Stimulated activated CD4-positive, alpha-beta T cell treated with anti-CD3 and anti-CD28 coated beads, Interleukin-2, amount 100 ng/mL, for 24 hours (primary cell): Measurements from ENCODE around the gene HOXD8.
A peak's percentile ranks its signal among the peaks of the same experiment; 100 is the strongest.

ENCODE experiments used
- DNase-seq, 2 donors: peaks; one replicate each; pipeline ENCODE4 v3.0.0-alpha.2; 2020

Gene HOXD8

GRCh38 chr2:176128982-176129796, at the start of gene HOXD8:
HOXD8 (plus strand) TSS chr2:176129705; CDS start chr2:176130367, 662 bp downstream.
- peak in 1 of 2 donors; percentile 21 for DNase-seq

- peak in 1 of 2 donors; percentile 48 for DNase-seq
These were observed 49.5 kb upstream of the HOXD8 start for GRCh38 chr2:176079831-176080539.

- DNase-seq = peak in 1 of 2 donors; percentile 38
These were observed 48.7 kb upstream of the HOXD8 start for GRCh38 chr2:176080540-176081375.

GRCh38 chr2:176081376-176081836, 48.1 kb upstream of the HOXD8 start:
- DNase-seq = no peak

- DNase-seq = no peak
These were observed 47.5 kb upstream of the HOXD8 start for GRCh38 chr2:176081837-176082524.

- no peak for DNase-seq
These were observed 47.0 kb upstream of the HOXD8 start for GRCh38 chr2:176082525-176082823.

GRCh38 chr2:176082824-176083751, 46.4 kb upstream of the HOXD8 start:
- DNase-seq = no peak

- DNase-seq = no peak
These were observed 45.7 kb upstream of the HOXD8 start, which contains the start of gene EVX2 for GRCh38 chr2:176083796-176084261. EVX2 (minus strand) TSS chr2:176083962; CDS start chr2:176083776, 186 bp downstream.

- DNase-seq = no peak
These were observed 44.8 kb upstream of the HOXD8 start for GRCh38 chr2:176084611-176085119.

GRCh38 chr2:176085120-176085788, 44.3 kb upstream of the HOXD8 start:
- DNase-seq = no peak

- no peak for DNase-seq
These were observed 43.4 kb upstream of the HOXD8 start for GRCh38 chr2:176085861-176086771.

- DNase-seq = no peak
These were observed 42.0 kb upstream of the HOXD8 start for GRCh38 chr2:176087330-176088047.

- peak in 1 of 2 donors; percentile 46 for DNase-seq
These were observed 41.2 kb upstream of the HOXD8 start for GRCh38 chr2:176088048-176088936.

GRCh38 chr2:176088937-176089842, 40.3 kb upstream of the HOXD8 start:
- no peak for DNase-seq

GRCh38 chr2:176089843-176090395, 39.6 kb upstream of the HOXD8 start:
- DNase-seq = no peak

- DNase-seq = no peak
These were observed 38.6 kb upstream of the HOXD8 start for GRCh38 chr2:176090862-176091261.
